Karpas-422 (cell line): ENCODE measurements around the gene YAP1. TPM values are rescaled to one million over a fixed set of nuclear protein-coding genes. Genes with fewer than 3 reads are reported as not detected.

Experiments used
- DNase-seq: peaks from one replicate; pipeline ENCODE4 v3.0.0-alpha.2; 2015
- H2AFZ ChIP-seq: fragments of 200-600 bp; sonication (generic); 2 replicates; pipeline ENCODE4 v1.6.1; 2014; ENCODE audit warnings: antibody characterized with exemption, low read length, mixed read lengths
- H3K27ac ChIP-seq: fragments of 200-600 bp; sonication (generic); 2 replicates; pipeline ENCODE4 v1.5.1; 2014; ENCODE audit warnings: mild to moderate bottlenecking, low read length, moderate library complexity
- H3K27me3 ChIP-seq: fragments of 200-600 bp; sonication (generic); 2 replicates; pipeline ENCODE4 v1.6.1; 2014; ENCODE audit warnings: low read length, mixed read lengths
- H3K36me3 ChIP-seq: fragments of 200-600 bp; sonication (generic); 2 replicates; pipeline ENCODE4 v1.6.1; 2014; ENCODE audit warnings: low read length, mixed read lengths; ENCODE audit not compliant: insufficient read depth
- H3K4me1 ChIP-seq: fragments of 200-600 bp; sonication (generic); 2 replicates; pipeline ENCODE4 v1.6.1; 2014; ENCODE audit warnings: mild to moderate bottlenecking, low read length, mixed read lengths
- H3K4me2 ChIP-seq: fragments of 200-600 bp; sonication (generic); 2 replicates; pipeline ENCODE4 v1.6.1; 2014; ENCODE audit warnings: low read length, low read depth, mild to moderate bottlenecking; ENCODE audit not compliant: poor library complexity, severe bottlenecking
- H3K4me3 ChIP-seq: fragments of 200-600 bp; sonication (generic); 2 replicates; pipeline ENCODE4 v1.5.1; 2014; ENCODE audit warnings: mild to moderate bottlenecking, antibody characterized with exemption, low read length, mixed read lengths
- H3K79me2 ChIP-seq: fragments of 200-600 bp; sonication (generic); 2 replicates; pipeline ENCODE4 v1.6.1; 2014; ENCODE audit warnings: mild to moderate bottlenecking, low read length, mixed read lengths
- H3K9ac ChIP-seq: fragments of 200-600 bp; sonication (generic); 2 replicates; pipeline ENCODE4 v1.6.0; 2014; ENCODE audit warnings: low read length
- H3K9me2 ChIP-seq: fragments of 200-600 bp; sonication (generic), shearing (Covaris generic); replicated peaks from 2 replicates; pipeline ENCODE4 v1.6.0; 2014; ENCODE audit warnings: mild to moderate bottlenecking, low read length, moderate library complexity; ENCODE audit not compliant: insufficient read depth
- H3K9me3 ChIP-seq: fragments of 300-700, 200-600 bp; sonication (generic); 2 replicates; pipeline ENCODE4 v1.6.1; 2014; ENCODE audit warnings: low read length, mixed read lengths
- H4K20me1 ChIP-seq: fragments of 200-600 bp; sonication (generic); 2 replicates; pipeline ENCODE4 v1.6.1; 2014; ENCODE audit warnings: mild to moderate bottlenecking, antibody characterized with exemption, low read length, low read depth; ENCODE audit not compliant: insufficient read depth
- total RNA-seq: library from RNA; depleted of rRNA; stranded (reverse); fragments of >200 nt; shearing (Covaris generic); gene quantifications from 2 replicates; pipeline ENCODE4 v1.2.3, GENCODE V29; 2014; ENCODE audit warnings: low replicate concordance

The YAP1 gene
- total RNA-seq, 1 experiment from 2014 or later: not detected

DNA sequence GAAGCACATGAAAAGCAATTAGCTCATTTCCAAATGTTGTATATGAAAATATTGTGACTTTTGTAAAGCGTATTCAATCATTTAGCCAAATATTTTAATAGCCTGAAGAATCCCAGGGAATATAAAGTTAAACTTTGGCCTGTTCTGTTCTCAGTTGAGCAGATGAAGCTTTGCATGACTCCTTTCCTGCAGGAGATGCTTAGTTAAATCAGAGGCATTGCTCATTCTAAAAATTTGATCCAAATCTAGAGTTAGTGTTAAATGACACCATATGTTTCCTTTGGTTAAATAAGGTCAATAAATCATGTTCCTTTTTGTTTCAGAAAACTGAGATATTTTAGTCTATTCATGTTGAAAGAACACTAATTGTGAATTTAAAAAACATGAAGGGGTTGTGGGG, 155.9 kb downstream of the YAP1 start:
- Histone ChIP-seq H3K79me2 (no peaks in the 10 kb centered on the region), H3K27me3 (0 out of 2 replicates have a peak, but pooled peaks cover 3% of the 10 kb centered on the region), H3K27ac (no peak overlapping the region), H3K9ac (no peak overlapping the region), H3K9me3 (no peaks in the 10 kb centered on the region), H3K4me2 (no peak overlapping the region), H3K4me1 (peaks cover 4% of the 10 kb centered on the region), H3K4me3 (no peak overlapping the region), H3K36me3 (no peaks in the 10 kb centered on the region), H2AFZ (no peak overlapping the region), H3K9me2 (no peaks in the 10 kb centered on the region), H4K20me1 (no peaks in the 10 kb centered on the region)
- DNase-seq: no peak

DNA sequence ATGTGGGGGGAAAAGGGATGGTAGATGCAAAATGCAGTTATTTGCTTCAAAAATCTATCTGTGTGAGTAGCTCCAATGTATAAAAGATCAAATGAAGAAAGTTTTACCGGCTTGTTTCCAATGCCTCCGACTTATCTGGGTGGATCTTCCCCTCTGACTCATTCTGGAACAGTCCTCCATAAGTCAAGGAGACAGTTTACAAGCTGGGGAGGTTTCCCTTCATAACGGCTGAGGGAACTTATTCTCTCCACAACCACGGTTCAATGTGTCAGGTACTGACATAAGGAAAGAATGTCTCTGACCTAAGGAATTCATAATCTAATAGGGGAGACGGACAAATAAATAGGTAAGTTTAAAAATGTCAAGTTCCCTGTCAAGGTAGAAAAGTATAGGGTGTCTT, 157.4 kb downstream of the YAP1 start:
- DNase-seq: no peak
- Histone ChIP-seq H3K79me2 (no peaks in the 10 kb centered on the region), H3K4me3 (no peak overlapping the region), H3K9me3 (no peaks in the 10 kb centered on the region), H2AFZ (no peak overlapping the region), H3K4me2 (no peak overlapping the region), H3K4me1 (peaks cover 4% of the 10 kb centered on the region), H3K9ac (no peak overlapping the region), H4K20me1 (no peaks in the 10 kb centered on the region), H3K27me3 (0 out of 2 replicates have a peak, but pooled peaks cover 3% of the 10 kb centered on the region), H3K9me2 (no peaks in the 10 kb centered on the region), H3K36me3 (no peaks in the 10 kb centered on the region), H3K27ac (no peak overlapping the region)

- peak overlapping the region; percentile 10 for H3K4me2 ChIP-seq
- H3K79me2 ChIP-seq: no peaks in the 10 kb centered on the region
- H3K9ac ChIP-seq: no peak overlapping the region
- H3K9me3 ChIP-seq: no peaks in the 10 kb centered on the region
- H3K27ac ChIP-seq: no peak overlapping the region
- H4K20me1 ChIP-seq: no peaks in the 10 kb centered on the region
- H3K36me3 ChIP-seq: no peaks in the 10 kb centered on the region
- no peak overlapping the region for H2AFZ ChIP-seq
- peaks cover 4% of the 10 kb centered on the region for H3K4me1 ChIP-seq
- H3K9me2 ChIP-seq: no peaks in the 10 kb centered on the region
- peak; percentile 78 for DNase-seq
- H3K27me3 ChIP-seq: 0 out of 2 replicates have a peak, but pooled peaks cover 3% of the 10 kb centered on the region
- H3K4me3 ChIP-seq: no peak overlapping the region
Measured at GRCh38 chr11:102268083-102268984, 158.1 kb downstream of the YAP1 start.

DNA sequence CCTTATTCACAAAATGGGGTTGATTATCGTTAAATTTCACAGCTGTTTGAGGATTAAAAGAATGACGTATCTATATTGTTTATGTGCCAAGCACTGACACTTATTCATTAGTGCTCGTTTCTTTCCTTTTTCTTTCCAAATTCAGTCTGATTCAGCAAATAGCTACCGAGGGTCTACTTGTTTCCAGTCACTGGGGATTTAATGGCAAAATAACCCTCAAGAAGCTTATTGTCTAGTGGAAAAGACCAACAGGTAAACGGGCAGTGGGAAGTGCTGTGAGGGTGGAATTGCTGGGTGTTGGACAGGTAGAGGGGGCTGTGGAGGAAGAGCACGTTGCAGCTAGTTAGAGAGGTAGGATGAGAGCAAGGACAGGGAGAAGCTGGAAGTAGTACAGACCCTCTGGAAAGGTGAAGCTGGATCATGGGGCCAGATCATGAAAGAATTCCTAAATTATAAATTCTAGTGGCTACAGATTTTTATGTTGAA, 158.8 kb downstream of the YAP1 start:
- Histone ChIP-seq H3K27ac (no peak overlapping the region), H3K9me3 (no peaks in the 10 kb centered on the region), H3K9me2 (no peaks in the 10 kb centered on the region), H3K4me2 (peak overlapping the region; percentile 10), H3K79me2 (no peaks in the 10 kb centered on the region), H3K4me3 (no peak overlapping the region), H3K27me3 (0 out of 2 replicates have a peak, but pooled peaks cover 3% of the 10 kb centered on the region), H4K20me1 (no peaks in the 10 kb centered on the region), H3K9ac (no peak overlapping the region), H3K36me3 (no peaks in the 10 kb centered on the region), H2AFZ (no peak overlapping the region), H3K4me1 (peaks cover 4% of the 10 kb centered on the region)
- DNase-seq: no peak

DNA sequence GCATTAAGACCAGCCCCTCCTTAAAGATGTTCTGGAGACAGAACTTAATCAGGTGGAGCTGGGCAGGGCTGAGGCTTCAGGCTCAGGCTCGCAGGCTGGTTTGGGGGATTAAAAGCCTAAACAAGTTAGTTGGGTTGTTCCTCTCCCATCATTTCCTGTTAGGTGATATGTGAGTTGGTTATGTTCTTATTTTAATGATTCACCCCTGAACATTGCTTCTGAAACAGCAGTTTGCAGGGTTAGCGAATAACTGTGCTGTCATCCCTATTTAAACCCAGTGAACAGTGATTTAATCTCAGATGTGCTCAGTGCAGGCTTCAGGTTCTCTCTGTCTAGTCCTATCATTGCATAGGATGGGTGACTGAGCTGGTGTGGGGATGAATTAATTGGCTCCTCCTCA, 159.7 kb downstream of the YAP1 start:
- Histone ChIP-seq H3K36me3 (no peaks in the 10 kb centered on the region), H3K4me2 (no peak overlapping the region), H3K79me2 (no peaks in the 10 kb centered on the region), H3K4me3 (no peak overlapping the region), H2AFZ (no peak overlapping the region), H3K9me3 (no peaks in the 10 kb centered on the region), H3K9ac (no peak overlapping the region), H3K9me2 (no peaks in the 10 kb centered on the region), H3K27ac (no peak overlapping the region), H3K4me1 (peaks cover 4% of the 10 kb centered on the region), H4K20me1 (no peaks in the 10 kb centered on the region), H3K27me3 (0 out of 2 replicates have a peak, but pooled peaks cover 3% of the 10 kb centered on the region)
- no peak for DNase-seq

GRCh38 chr11:102272047-102272824, 162.0 kb downstream of the YAP1 start:
- H4K20me1 ChIP-seq: no peaks in the 10 kb centered on the region
- DNase-seq: no peak
- no peak overlapping the region for H3K4me3 ChIP-seq
- H3K27ac ChIP-seq: no peak overlapping the region
- H3K4me2 ChIP-seq: no peak overlapping the region
- 0 out of 2 replicates have a peak, but pooled peaks cover 3% of the 10 kb centered on the region for H3K27me3 ChIP-seq
- no peaks in the 10 kb centered on the region for H3K9me3 ChIP-seq
- H3K79me2 ChIP-seq: no peaks in the 10 kb centered on the region
- H3K4me1 ChIP-seq: peaks cover 4% of the 10 kb centered on the region
- no peak overlapping the region for H2AFZ ChIP-seq
- H3K9me2 ChIP-seq: no peaks in the 10 kb centered on the region
- no peak overlapping the region for H3K9ac ChIP-seq
- H3K36me3 ChIP-seq: no peaks in the 10 kb centered on the region

DNA sequence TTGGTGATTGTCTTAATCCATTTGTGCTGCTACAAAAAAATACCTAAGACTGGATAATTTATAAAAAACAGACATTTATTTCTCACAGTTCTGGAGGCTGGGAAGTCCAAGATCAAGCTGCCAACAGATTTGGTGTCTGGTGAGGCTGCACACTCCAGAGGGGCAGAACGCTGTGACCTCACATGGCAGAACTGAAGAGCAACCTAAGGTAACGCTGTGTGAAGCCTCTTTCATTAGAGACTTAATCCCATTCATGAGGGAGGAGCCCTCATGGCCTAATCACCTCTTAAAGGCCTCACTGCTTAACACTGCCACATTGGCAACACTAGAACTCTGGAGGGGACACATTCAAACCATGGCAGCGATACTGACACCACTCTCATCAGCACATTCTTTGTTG, 164.4 kb downstream of the YAP1 start:
- H3K9ac ChIP-seq: no peak overlapping the region
- no peaks in the 10 kb centered on the region for H4K20me1 ChIP-seq
- no peak overlapping the region for H3K4me2 ChIP-seq
- no peak overlapping the region for H3K4me3 ChIP-seq
- no peaks in the 10 kb centered on the region for H3K36me3 ChIP-seq
- no peaks in the 10 kb centered on the region for H3K4me1 ChIP-seq
- no peak overlapping the region for H3K27ac ChIP-seq
- H3K27me3 ChIP-seq: no peaks in the 10 kb centered on the region
- H2AFZ ChIP-seq: no peak overlapping the region
- no peaks in the 10 kb centered on the region for H3K9me3 ChIP-seq
- no peaks in the 10 kb centered on the region for H3K79me2 ChIP-seq
- no peaks in the 10 kb centered on the region for H3K9me2 ChIP-seq
- DNase-seq: no peak

GRCh38 chr11:102276362-102276761, 166.1 kb downstream of the YAP1 start:
- no peaks in the 10 kb centered on the region for H3K27me3 ChIP-seq
- H3K9ac ChIP-seq: no peak overlapping the region
- H3K4me3 ChIP-seq: no peak overlapping the region
- H3K9me2 ChIP-seq: no peaks in the 10 kb centered on the region
- H4K20me1 ChIP-seq: no peaks in the 10 kb centered on the region
- no peaks in the 10 kb centered on the region for H3K9me3 ChIP-seq
- no peaks in the 10 kb centered on the region for H3K79me2 ChIP-seq
- DNase-seq: no peak
- no peak overlapping the region for H3K4me2 ChIP-seq
- H3K36me3 ChIP-seq: no peaks in the 10 kb centered on the region
- no peak overlapping the region for H2AFZ ChIP-seq
- H3K27ac ChIP-seq: no peak overlapping the region
- H3K4me1 ChIP-seq: no peaks in the 10 kb centered on the region
